Measurements from ENCODE around the gene MAPT. TPM values are rescaled to one million over a fixed set of nuclear protein-coding genes. Genes with fewer than 3 reads are reported as not detected.
A peak's percentile ranks its signal among the peaks of the same experiment; 100 is the strongest.

The MAPT gene
- total RNA-seq, 4 donors from 2014 or later, result 0.44 to 12.2 (median 3.3) TPM

GRCh38 chr17:45963889-45964288 is 69.5 kb downstream of the MAPT start:
- DNase-seq, result no peak
- WGBS, 2 donors, result 64 to 70% methylated on average over 5 of the region's 5 CpGs
- no peaks in the 10 kb centered on the region for H3K27me3 ChIP-seq

GRCh38 chr17:45964634-45965033 is 70.3 kb downstream of the MAPT start:
- H3K36me3 ChIP-seq, result no peaks in the 10 kb centered on the region
- H3K9me3 ChIP-seq, result no peaks in the 10 kb centered on the region
- H3K27ac ChIP-seq, result no peak overlapping the region
- H3K4me1 ChIP-seq, result peaks cover 6 to 56% (median 9%) of the 10 kb centered on the region in 3 donors
- intact Hi-C loops (cut with DNase I), result no loop called here
- WGBS, 2 donors, result 83 to 90% methylated on average over 4 of the region's 4 CpGs
- DNase-seq, result no peak
- no peak for TF ChIP-seq CTCF (IDR thresholded peaks at IDR 0.05)
- no peak for TF ChIP-seq POLR2A (IDR thresholded peaks at IDR 0.05)
- H3K27me3 ChIP-seq, result no peaks in the 10 kb centered on the region
- H3K4me3 ChIP-seq, result no peak overlapping the region

More at GRCh38 chr17:45963889-45964288, 69.5 kb downstream of the MAPT start:
- H3K27ac ChIP-seq, result no peak overlapping the region
- TF ChIP-seq CTCF (IDR thresholded peaks at IDR 0.05) (no peak), POLR2A (IDR thresholded peaks at IDR 0.05) (no peak)
- H3K9me3 ChIP-seq, result no peaks in the 10 kb centered on the region
- intact Hi-C loops (cut with DNase I), result no loop called here
- no peaks in the 10 kb centered on the region for H3K36me3 ChIP-seq
- H3K4me1 ChIP-seq, result peaks cover 6 to 61% (median 9%) of the 10 kb centered on the region in 3 donors
- H3K4me3 ChIP-seq, result no peak overlapping the region

- Histone ChIP-seq H3K27me3 (no peaks in the 10 kb centered on the region), H3K4me3 (no peak overlapping the region), H3K27ac (peak overlapping the region in 3 of 4 donors; percentile 9 to 68 (median 45)), H3K36me3 (no peaks in the 10 kb centered on the region), H3K9me3 (no peaks in the 10 kb centered on the region), H3K4me1 (peaks cover 6 to 56% (median 9%) of the 10 kb centered on the region in 3 donors)
- intact Hi-C loops (cut with DNase I), result no loop called here
- TF ChIP-seq POLR2A (IDR thresholded peaks at IDR 0.05) (no peak), CTCF (IDR thresholded peaks at IDR 0.05) (no peak)
- 40 to 51% methylated on average over 1 to 4 of the region's 4 CpGs for WGBS, 2 donors
- no peak for DNase-seq
Measured at GRCh38 chr17:45965812-45966211, 71.5 kb downstream of the MAPT start.

- no peak for DNase-seq
Measured at GRCh38 chr17:45966606-45967280, 72.4 kb downstream of the MAPT start.

More at GRCh38 chr17:45966606-45967280, 72.4 kb downstream of the MAPT start:
- Histone ChIP-seq H3K4me3 (no peak overlapping the region), H3K36me3 (no peaks in the 10 kb centered on the region), H3K4me1 (peaks cover 6 to 65% (median 9%) of the 10 kb centered on the region in 3 donors), H3K27ac (peak overlapping the region in 3 of 4 donors; percentile 9 to 77 (median 45)), H3K9me3 (no peaks in the 10 kb centered on the region), H3K27me3 (no peaks in the 10 kb centered on the region)
- TF ChIP-seq CTCF (IDR thresholded peaks at IDR 0.05) (no peak), POLR2A (IDR thresholded peaks at IDR 0.05) (no peak)
- WGBS, 2 donors, result 40 to 41% methylated on average over 2 of the region's 2 CpGs
- intact Hi-C loops (cut with DNase I), result no loop called here
